DND-41 (cell line): ENCODE measurements around the gene DEK.

Experiments used
- CTCF ChIP-seq: IDR thresholded peaks from 2 replicates; pipeline ENCODE4 v1.5.1; 2012; ENCODE audit warnings: borderline replicate concordance, low read length, moderate library complexity, mild to moderate bottlenecking; ENCODE audit not compliant: poor library complexity, severe bottlenecking; ENCODE audit errors: extremely low read depth
- EZH2 ChIP-seq: IDR thresholded peaks from 3 replicates; pipeline ENCODE4 v1.6.1; 2012; ENCODE audit warnings: borderline replicate concordance, low read depth, mild to moderate bottlenecking, moderate library complexity, low read length, inconsistent platforms; ENCODE audit not compliant: severe bottlenecking

- TF ChIP-seq CTCF, result no peak
- TF ChIP-seq EZH2, result no peak
Measured at GRCh38 chr6:18182568-18182967, 81.8 kb downstream of the DEK start.
